Hematopoietic multipotent progenitor cell treated with erythropoietin and hydrocortisone succinate and interleukin-3 and kit ligand, for 17 days (in vitro differentiated cells): Measurements from ENCODE around the gene BEGAIN.

Experiments
- DNase-seq: peaks from one replicate; pipeline ENCODE4 v3.0.0-alpha.2; 2015; ENCODE audit warnings: low spot score

The BEGAIN gene

GRCh38 chr14:100615736-100616695 lies 28.8 kb upstream of the BEGAIN start:
- no peak for DNase-seq

DNA sequence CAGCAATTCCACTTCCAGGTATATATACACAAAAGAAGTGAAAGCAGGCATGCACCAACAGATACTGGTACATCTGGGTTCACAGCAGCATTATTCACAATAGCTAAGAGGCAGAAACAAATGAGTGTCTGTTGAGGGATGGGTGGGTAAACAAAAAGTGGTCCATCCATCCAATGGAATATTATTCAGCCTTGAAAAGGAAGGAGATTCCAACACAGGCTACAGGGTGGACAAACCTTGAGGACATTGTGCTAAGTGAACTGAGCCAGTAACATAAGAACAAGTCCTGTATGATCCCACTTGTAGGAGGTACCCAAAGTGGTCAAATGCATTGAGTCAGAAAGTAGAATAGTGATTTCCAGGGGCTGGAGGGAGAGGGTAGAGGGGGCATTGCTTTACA lies 27.6 kb upstream of the BEGAIN start:
- no peak for DNase-seq

GRCh38 chr14:100612986-100613385 lies 25.8 kb upstream of the BEGAIN start:
- DNase-seq: no peak

DNA sequence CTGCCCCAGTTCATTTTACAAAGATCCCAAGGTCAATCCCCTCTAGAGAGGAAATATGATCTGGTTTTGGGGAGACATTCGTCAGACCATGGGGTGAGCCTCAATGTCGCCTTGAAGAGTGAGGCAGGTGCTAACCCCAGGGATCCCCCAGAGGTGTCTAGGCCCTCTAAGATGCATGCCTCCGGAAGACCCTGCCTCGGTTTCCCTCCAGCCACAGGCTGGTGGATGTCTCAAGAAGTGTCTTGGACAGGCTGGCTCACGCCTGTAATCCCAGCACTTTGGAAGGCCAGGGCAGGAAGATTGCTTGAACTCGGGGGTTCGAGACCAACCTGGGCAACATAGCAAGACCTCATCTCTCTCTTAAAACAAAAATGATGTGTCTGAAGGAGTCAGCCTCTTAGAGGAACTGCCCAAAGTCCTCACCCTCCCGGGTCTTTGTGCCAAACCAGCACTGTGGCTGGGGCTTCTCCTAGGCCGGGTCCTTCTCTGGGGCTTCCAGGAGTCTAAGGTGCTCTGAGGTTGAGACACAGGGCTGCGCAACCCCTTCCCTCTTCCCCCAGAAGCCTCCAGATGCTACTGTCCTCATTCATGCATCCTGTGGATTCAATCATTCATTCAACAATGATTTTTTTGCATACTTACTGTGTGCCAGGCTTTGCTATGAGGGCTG lies 24.7 kb upstream of the BEGAIN start:
- no peak for DNase-seq

- DNase-seq: no peak
Measured at GRCh38 chr14:100610511-100611217, 23.4 kb upstream of the BEGAIN start.

DNA sequence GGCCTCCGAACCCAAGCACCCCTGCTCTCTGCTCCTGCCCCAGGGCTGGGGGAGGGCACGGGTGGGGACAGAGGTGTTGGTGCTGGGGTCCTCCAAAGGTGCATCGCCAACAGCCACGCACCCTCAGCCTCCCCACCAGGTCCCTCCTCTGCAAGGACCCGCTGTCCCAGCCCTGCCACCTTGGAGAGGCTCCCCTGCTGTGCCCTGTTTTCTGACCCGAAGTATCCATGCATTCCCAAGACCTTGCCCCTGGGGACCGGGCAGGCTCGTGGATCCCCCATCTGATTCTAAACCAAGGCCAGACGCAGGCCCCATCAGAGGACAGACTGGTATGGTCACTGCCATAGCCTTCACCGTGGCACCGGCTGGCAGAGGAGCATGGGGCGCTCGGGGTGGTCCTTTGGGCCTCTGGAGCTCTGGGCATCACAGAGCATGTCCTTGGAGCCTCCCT lies 22.7 kb upstream of the BEGAIN start:
- DNase-seq: no peak

DNA sequence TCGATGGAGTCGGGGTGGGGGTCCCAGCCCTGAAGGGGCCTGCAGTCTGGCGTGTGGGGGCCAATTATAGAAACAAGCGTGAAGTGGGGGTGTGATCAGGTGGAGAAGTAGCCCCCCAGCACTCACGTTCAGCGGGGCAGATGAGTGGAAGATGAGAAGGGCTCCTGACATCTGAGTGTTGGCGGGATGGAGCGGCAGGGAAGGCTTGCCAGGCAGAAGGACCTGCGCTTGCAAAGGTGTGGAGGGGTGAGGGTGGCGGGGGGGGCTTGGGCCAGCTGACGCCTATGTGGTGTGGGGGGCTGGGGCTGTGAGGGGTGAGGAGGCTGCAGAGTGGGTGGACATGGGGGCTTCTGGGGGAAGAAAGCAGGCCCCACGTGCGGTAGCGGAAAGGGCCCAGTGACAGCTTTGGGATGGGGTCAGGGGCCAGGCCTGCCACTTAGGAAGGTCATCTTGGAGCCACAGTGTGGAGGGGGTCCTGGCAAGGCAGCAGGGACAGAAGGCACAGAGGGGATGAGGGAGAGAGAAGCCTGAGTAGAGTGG lies 22.2 kb upstream of the BEGAIN start:
- no peak for DNase-seq

GRCh38 chr14:100608586-100609330 lies 21.5 kb upstream of the BEGAIN start:
- no peak for DNase-seq

DNA sequence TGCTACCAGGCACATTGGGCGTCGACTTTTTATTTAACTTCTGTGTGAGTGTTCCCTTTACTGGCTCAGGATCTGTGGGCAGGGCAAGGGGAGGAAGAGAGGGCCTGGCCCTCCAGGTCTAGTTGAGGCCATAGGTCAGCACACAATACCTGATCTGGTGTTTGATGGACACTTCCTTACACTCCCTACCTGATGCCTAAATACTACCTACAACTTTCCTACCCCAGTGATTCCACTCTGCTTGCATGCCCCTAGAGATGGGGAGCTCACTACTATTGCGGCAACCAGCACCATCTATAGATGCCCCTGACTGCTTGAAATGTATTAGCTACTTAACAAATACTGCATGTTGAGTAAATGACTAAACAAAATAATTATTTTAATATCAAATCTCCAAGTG lies 20.8 kb upstream of the BEGAIN start:
- no peak for DNase-seq

GRCh38 chr14:100607611-100607956 lies 20.4 kb upstream of the BEGAIN start:
- no peak for DNase-seq

- DNase-seq: no peak
Measured at GRCh38 chr14:100606687-100607610, 19.7 kb upstream of the BEGAIN start.

- no peak for DNase-seq
Measured at GRCh38 chr14:100605706-100606686, 18.8 kb upstream of the BEGAIN start.

GRCh38 chr14:100605230-100605629 lies 18.0 kb upstream of the BEGAIN start:
- DNase-seq: no peak

DNA sequence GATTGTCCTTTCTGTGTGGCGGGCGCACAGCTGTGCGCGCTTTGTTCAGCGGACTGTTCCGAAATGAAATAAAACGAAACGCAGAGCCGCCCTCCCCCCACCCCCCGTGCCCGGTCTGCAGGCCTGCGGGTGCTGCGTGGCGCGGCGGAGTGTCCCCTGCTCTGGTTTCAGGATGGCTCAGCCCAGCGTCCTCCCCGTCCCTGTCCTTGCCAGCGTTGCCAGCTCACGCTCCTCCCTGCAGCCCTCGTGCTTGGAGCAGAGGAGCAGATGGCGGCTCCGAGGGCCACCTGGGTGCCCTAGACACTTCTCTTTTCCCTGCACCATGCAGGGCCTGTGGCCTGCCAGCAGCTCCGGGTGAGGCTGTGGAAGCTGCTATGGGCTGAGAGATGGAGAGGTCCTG lies 17.5 kb upstream of the BEGAIN start:
- DNase-seq: no peak

- DNase-seq: no peak
Measured at GRCh38 chr14:100604121-100604501, 16.9 kb upstream of the BEGAIN start.

DNA sequence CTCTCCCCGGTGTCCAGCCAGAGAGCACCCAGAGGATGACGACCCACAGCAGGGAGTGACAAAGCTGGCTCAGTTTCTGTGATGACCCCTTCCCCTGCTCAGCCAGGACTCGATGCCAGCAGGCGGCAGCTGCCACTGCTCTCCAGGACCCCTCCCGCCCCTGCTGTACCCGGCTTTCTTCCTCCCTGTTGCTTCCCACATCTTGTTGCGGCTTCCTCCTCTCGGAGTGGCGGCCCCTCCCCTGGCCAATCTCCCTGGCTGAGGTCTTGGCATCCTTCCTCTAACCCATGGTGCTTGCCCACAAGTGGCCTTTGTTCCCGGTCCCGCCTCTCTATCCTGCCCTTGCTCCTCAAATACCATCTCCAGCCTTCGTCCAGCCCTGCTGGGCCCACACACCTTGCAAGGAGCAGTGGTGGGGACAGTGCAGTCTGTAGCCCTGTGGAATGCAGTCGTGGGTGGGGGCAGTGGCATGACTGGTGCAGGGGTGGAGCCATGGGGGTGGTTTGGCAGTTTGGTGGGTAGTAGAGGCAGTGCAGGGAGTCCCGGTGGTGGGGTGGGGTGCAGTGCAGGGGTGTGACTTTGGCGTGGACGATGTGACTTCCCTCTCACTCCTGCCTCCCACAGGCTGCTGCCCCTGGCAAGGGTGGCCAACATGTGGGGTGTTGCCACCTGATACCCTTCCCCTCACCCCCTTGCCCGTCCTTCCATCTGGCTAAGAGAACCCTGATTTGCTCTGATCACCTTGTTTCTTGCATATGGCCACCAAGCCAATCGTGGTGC lies 16.3 kb upstream of the BEGAIN start:
- DNase-seq: no peak

GRCh38 chr14:100602621-100603230 lies 15.5 kb upstream of the BEGAIN start:
- DNase-seq: no peak

DNA sequence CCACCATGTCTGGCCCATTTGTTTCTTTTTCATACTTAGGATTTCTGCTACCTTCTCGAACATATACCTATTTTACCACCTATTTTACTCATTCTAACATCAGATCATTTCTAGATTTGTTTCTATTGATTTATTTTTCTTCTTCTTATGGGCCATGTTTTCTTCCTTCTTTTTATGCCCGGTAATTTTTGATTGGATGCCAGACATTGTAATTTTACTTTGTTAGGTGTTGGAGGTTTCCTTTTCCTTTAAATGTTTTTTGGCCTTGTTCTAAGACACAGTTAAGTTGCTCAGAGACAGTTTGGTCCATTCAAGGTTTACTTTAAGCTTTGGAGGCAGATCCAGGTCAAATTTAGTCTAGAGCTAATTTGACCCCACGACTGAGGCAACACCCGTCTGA lies 14.7 kb upstream of the BEGAIN start:
- DNase-seq: no peak
